H9 (cell line): ENCODE data around the gene HOXB8. TPM values are rescaled to one million over a fixed set of nuclear protein-coding genes. Genes with fewer than 3 reads are reported as not detected.
A peak's percentile ranks its signal among the peaks of the same experiment; 100 is the strongest.

Source experiments
- DNase-seq: peaks from one replicate; pipeline ENCODE4 v3.0.0-alpha.2; 2017
- H2AFZ ChIP-seq: one replicate; pipeline ENCODE4 v1.6.1; 2013; ENCODE audit warnings: mild to moderate bottlenecking, low read length, control low read depth, moderate library complexity
- H2AK5ac ChIP-seq: 2 replicates; pipeline ENCODE4 v1.6.1; 2013; ENCODE audit warnings: low read length, control low read depth, mixed read lengths; ENCODE audit not compliant: insufficient read length
- H2BK120ac ChIP-seq: one replicate; pipeline ENCODE4 v1.6.1; 2013; ENCODE audit warnings: low read depth, mild to moderate bottlenecking, low read length, control low read depth, inconsistent platforms; ENCODE audit not compliant: poor library complexity, severe bottlenecking
- H2BK12ac ChIP-seq: 2 replicates; pipeline ENCODE4 v1.6.1; 2013; ENCODE audit warnings: low read length, control low read depth, mixed read lengths, low read depth; ENCODE audit not compliant: insufficient read length
- H2BK15ac ChIP-seq: 2 replicates; pipeline ENCODE4 v1.6.1; 2013; ENCODE audit warnings: low read depth, low read length, control low read depth
- H2BK20ac ChIP-seq: one replicate; pipeline ENCODE4 v1.6.1; 2013; ENCODE audit warnings: low read depth, mild to moderate bottlenecking, low read length, control low read depth, inconsistent platforms; ENCODE audit not compliant: poor library complexity, severe bottlenecking
- H2BK5ac ChIP-seq: 2 replicates; pipeline ENCODE4 v1.6.1; 2013; ENCODE audit warnings: low read length, control low read depth, mixed read lengths; ENCODE audit not compliant: insufficient read length
- H3K14ac ChIP-seq: 2 replicates; pipeline ENCODE4 v1.6.1; 2013; ENCODE audit warnings: low read length, control low read depth; ENCODE audit not compliant: insufficient read depth
- H3K18ac ChIP-seq: 2 replicates; pipeline ENCODE4 v1.6.1; 2013; ENCODE audit warnings: low read depth, mild to moderate bottlenecking, mixed read lengths, low read length, control low read depth; ENCODE audit not compliant: insufficient read length
- H3K23ac ChIP-seq: 2 replicates; pipeline ENCODE4 v1.6.1; 2013; ENCODE audit warnings: low read length, control low read depth, mixed read lengths, low read depth; ENCODE audit not compliant: insufficient read length
- H3K23me2 ChIP-seq: 2 replicates; pipeline ENCODE4 v1.6.1; 2013; ENCODE audit warnings: low read depth, mild to moderate bottlenecking, mixed read lengths, low read length, control low read depth; ENCODE audit not compliant: insufficient read length, poor library complexity, severe bottlenecking
- H3K27ac ChIP-seq: 2 replicates; pipeline ENCODE4 v1.5.1; 2013; ENCODE audit warnings: low read length, control low read depth, mixed read lengths, low read depth; ENCODE audit not compliant: insufficient read length
- H3K27me3 ChIP-seq: 2 replicates; pipeline ENCODE4 v1.6.1; 2013; ENCODE audit warnings: low read length, control low read depth, inconsistent platforms; ENCODE audit not compliant: insufficient read depth
- H3K4ac ChIP-seq: 2 replicates; pipeline ENCODE4 v1.6.1; 2013; ENCODE audit warnings: low read depth, mild to moderate bottlenecking, control low read depth, inconsistent platforms, low read length, moderate library complexity
- H3K4me1 ChIP-seq: 2 replicates; pipeline ENCODE4 v1.6.1; 2013; ENCODE audit warnings: low read length, control low read depth, inconsistent platforms; ENCODE audit not compliant: insufficient read depth
- H3K4me2 ChIP-seq: 2 replicates; pipeline ENCODE4 v1.6.1; 2013; ENCODE audit warnings: low read length, control low read depth, mixed read lengths; ENCODE audit not compliant: insufficient read length, insufficient read depth
- H3K56ac ChIP-seq: 2 replicates; pipeline ENCODE4 v1.6.1; 2013; ENCODE audit warnings: low read depth, mild to moderate bottlenecking, mixed read lengths, low read length, control low read depth; ENCODE audit not compliant: insufficient read length
- H3K79me1 ChIP-seq: 2 replicates; pipeline ENCODE4 v1.6.1; 2013; ENCODE audit warnings: low read depth, mild to moderate bottlenecking, moderate library complexity, low read length, control low read depth, inconsistent platforms; ENCODE audit not compliant: insufficient read depth, poor library complexity, severe bottlenecking
- H3K79me2 ChIP-seq: 2 replicates; pipeline ENCODE4 v1.6.1; 2013; ENCODE audit warnings: low read length, control low read depth, inconsistent platforms; ENCODE audit not compliant: insufficient read depth
- H3K9ac ChIP-seq: 2 replicates; pipeline ENCODE4 v1.6.1; 2013; ENCODE audit warnings: low read length, control low read depth, mixed read lengths; ENCODE audit not compliant: insufficient read length; ENCODE audit errors: extremely low read depth
- H3K9me3 ChIP-seq: one replicate; pipeline ENCODE4 v1.6.1; 2013; ENCODE audit warnings: low read depth, low read length, inconsistent platforms; ENCODE audit not compliant: control insufficient read depth
- H3T11ph ChIP-seq: one replicate; pipeline ENCODE4 v1.6.1; 2013; ENCODE audit warnings: mild to moderate bottlenecking, low read length, control low read depth, inconsistent platforms
- H4K20me1 ChIP-seq: one replicate; pipeline ENCODE4 v1.6.1; 2013; ENCODE audit not compliant: control insufficient read depth, insufficient read length, insufficient read depth
- H4K5ac ChIP-seq: 2 replicates; pipeline ENCODE4 v1.6.1; 2013; ENCODE audit warnings: low read depth, mild to moderate bottlenecking, mixed read lengths, low read length, control low read depth; ENCODE audit not compliant: insufficient read length
- H4K8ac ChIP-seq: replicated peaks from 2 replicates; pipeline ENCODE4 v1.6.1; 2013; ENCODE audit warnings: low read length, control low read depth, mixed read lengths, low read depth; ENCODE audit not compliant: insufficient read length
- H4K91ac ChIP-seq: 2 replicates; pipeline ENCODE4 v1.6.1; 2013; ENCODE audit warnings: low read depth, mild to moderate bottlenecking, moderate library complexity, mixed read lengths, low read length, control low read depth; ENCODE audit not compliant: insufficient read length
- H3K27ac Mint-ChIP-seq, 3 experiments: 2 replicates in 2 of 3; 3 replicates in 1 of 3; pipeline ENCODE4 v1.8.0; 2020 to 2021; ENCODE audit warnings: mixed read lengths in 3 of 3, mild to moderate bottlenecking in 1 of 3, moderate library complexity in 1 of 3
- H3K27me3 Mint-ChIP-seq: 2 replicates; pipeline ENCODE4 v1.8.0; 2021; ENCODE audit warnings: low read depth, mild to moderate bottlenecking, moderate library complexity, mixed read lengths
- H3K36me3 Mint-ChIP-seq, 3 experiments: 2 replicates in 2 of 3; 3 replicates in 1 of 3; pipeline ENCODE4 v1.8.0; 2020 to 2021; ENCODE audit warnings: low read depth in 3 of 3, mixed read lengths in 3 of 3; ENCODE audit not compliant: insufficient read depth in 1 of 3
- H3K4me1 Mint-ChIP-seq, 2 experiments: 2 replicates each; pipeline ENCODE4 v1.8.0; 2020; ENCODE audit warnings: mixed read lengths in 2 of 2
- H3K4me3 Mint-ChIP-seq, 2 experiments: 2 replicates in 1 of 2; 3 replicates in 1 of 2; pipeline ENCODE4 v1.8.0; 2020 to 2021; ENCODE audit warnings: mild to moderate bottlenecking in 2 of 2, mixed read lengths in 2 of 2, moderate library complexity in 1 of 2
- H3K9me3 Mint-ChIP-seq, 2 experiments: 2 replicates in 1 of 2; 3 replicates in 1 of 2; pipeline ENCODE4 v1.8.0; 2020; ENCODE audit warnings: mild to moderate bottlenecking in 2 of 2, mixed read lengths in 2 of 2, moderate library complexity in 1 of 2
- CTCF ChIP-seq: fragments of 200-600 bp; sonication (generic); conservative IDR thresholded peaks from 3 replicates; pipeline ENCODE4 v1.8.0; 2021; ENCODE audit warnings: antibody characterized with exemption, mild to moderate bottlenecking
- WGBS: extraction: QIAGEN DNeasy Blood & Tissue Kit; methylation state at CpG from one replicate; pipeline ENCODE4 v1.1.7; 2013; ENCODE audit warnings: missing lambda C conversion rate, low lambda C conversion rate, mixed read lengths; ENCODE audit not compliant: insufficient read length; ENCODE audit errors: extremely low coverage; 5-methylcytosine and 5-hydroxymethylcytosine counted together
- total RNA-seq: library from RNA; stranded (reverse); gene quantifications from 2 replicates; pipeline ENCODE4 v1.2.1, GENCODE V29; 2021

The HOXB8 gene
- total RNA-seq, 1 experiment from 2014 or later, result not detected

GRCh38 chr17:48626245-48627117 lies 11.4 kb upstream of the HOXB8 start, which contains the start of gene HOXB9:
Gene HOXB9 (minus strand): TSS chr17:48626358. CDS start chr17:48626269, 89 bp downstream.
- H2BK12ac ChIP-seq, result no peak within 1 kb of the TSS
- H4K5ac ChIP-seq, result no peak within 1 kb of the TSS
- no peak within 1 kb of the TSS for H2AFZ ChIP-seq
- Mint-ChIP-seq H3K4me3 (peak within 1 kb of the TSS; percentile 25 to 77), H3K27ac (no peak within 1 kb of the TSS; a peak in 1 of 7 replicates), H3K36me3 (peaks cover 0 to 2% (median 0%) of the 10 kb centered on the region in 3 experiments; a peak in 1 of 7 replicates), H3K4me1 (peaks cover 7 to 12% of the 10 kb centered on the region in 2 experiments), H3K27me3 (peaks cover 100% of the 10 kb centered on the region), H3K9me3 (peaks cover 3 to 17% of the 10 kb centered on the region in 2 experiments; a peak in 4 of 5 replicates)
- no peak within 1 kb of the TSS for H3K4me2 ChIP-seq
- DNase-seq, result peak; percentile 78
- no peaks in the 10 kb centered on the region for H4K20me1 ChIP-seq
- H2BK5ac ChIP-seq, result no peak within 1 kb of the TSS
- H2BK15ac ChIP-seq, result no peak within 1 kb of the TSS
- H3K79me2 ChIP-seq, result no peaks in the 10 kb centered on the region
- no peaks in the 10 kb centered on the region for H3K9me3 ChIP-seq
- H3T11ph ChIP-seq, result no peak within 1 kb of the TSS
- peaks cover 99% of the 10 kb centered on the region for H3K27me3 ChIP-seq
- peaks cover 5% of the 10 kb centered on the region for H3K23me2 ChIP-seq
- H4K91ac ChIP-seq, result no peak within 1 kb of the TSS
- no peak within 1 kb of the TSS for H3K56ac ChIP-seq
- no peaks in the 10 kb centered on the region; the same call in 1 of the 2 replicates for H3K4me1 ChIP-seq
- no peak within 1 kb of the TSS for H3K18ac ChIP-seq
- TF ChIP-seq CTCF, result no peak
- no peak within 1 kb of the TSS for H3K9ac ChIP-seq
- no peak within 1 kb of the TSS for H3K14ac ChIP-seq
- no peak within 1 kb of the TSS for H3K27ac ChIP-seq
- WGBS, result no CpG with 5 or more reads among the region's 50 CpGs
- H4K8ac ChIP-seq, result no peak within 1 kb of the TSS
- H3K23ac ChIP-seq, result no peak within 1 kb of the TSS
- H3K4ac ChIP-seq, result no peak within 1 kb of the TSS
- no peak within 1 kb of the TSS for H2BK20ac ChIP-seq
- no peak within 1 kb of the TSS for H2AK5ac ChIP-seq
- H3K79me1 ChIP-seq, result no peaks in the 10 kb centered on the region
- H2BK120ac ChIP-seq, result no peak within 1 kb of the TSS
